Activated CD4-positive, alpha-beta T cell treated with anti-CD3 and anti-CD28 coated beads for 24 hours (primary cell): ENCODE results near the gene MYO5A.
"Not testable (repeated sequence)": the region's sequence is repeated elsewhere in the genome, so short reads cannot be mapped to it uniquely, and the experiment has no call there.

Experiments used
- DNase-seq, 2 donors: peaks; one replicate each; pipeline ENCODE4 v3.0.0-alpha.2; 2020; ENCODE audit warnings: low read depth in 2 of 2

Gene MYO5A

DNA sequence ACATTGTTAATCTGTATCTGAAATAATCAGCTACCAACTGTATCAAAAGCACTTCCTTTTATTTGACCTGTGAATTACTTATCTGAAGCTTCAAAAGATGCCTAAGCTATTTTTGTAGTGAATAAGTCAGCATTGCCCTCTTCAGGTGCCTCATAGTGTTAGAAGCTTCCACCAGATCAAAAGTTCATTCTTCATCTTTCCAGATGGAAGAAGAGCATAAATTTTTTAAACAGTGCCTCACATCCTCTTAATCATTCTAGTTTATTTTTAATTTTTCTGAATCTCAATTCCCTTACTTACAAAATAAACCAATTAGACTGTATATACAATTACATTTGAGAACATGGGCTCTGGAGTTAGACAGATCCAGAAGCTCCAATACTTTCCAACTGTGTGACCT is 65.0 kb downstream of the MYO5A start:
- DNase-seq, result no peak

DNA sequence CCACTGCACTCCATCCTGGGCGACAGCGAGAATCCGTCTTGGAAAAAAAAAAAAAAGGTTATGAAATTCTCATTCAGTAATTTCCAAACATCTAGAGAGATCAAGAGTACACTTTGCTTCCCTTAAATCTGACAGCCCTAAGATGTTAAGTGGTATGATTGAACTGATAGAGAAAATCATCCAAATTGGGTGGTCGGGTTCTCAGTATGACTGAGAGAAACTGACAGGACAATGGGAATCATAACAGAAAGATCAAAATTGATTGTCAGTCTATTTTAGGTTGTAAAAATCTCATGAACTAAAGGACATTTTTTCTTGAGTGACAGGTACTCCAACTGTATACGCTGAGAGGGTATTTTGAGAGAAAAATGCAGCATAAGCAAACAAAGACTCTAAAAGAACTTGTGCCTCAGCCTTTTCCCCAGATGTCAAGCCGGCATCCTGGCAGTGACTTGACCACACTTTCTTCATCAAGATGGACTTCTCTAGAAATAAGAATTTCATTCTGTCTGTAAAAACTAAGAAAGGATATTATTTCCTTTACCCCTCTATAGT is 65.8 kb downstream of the MYO5A start:
- DNase-seq, result no peak

DNA sequence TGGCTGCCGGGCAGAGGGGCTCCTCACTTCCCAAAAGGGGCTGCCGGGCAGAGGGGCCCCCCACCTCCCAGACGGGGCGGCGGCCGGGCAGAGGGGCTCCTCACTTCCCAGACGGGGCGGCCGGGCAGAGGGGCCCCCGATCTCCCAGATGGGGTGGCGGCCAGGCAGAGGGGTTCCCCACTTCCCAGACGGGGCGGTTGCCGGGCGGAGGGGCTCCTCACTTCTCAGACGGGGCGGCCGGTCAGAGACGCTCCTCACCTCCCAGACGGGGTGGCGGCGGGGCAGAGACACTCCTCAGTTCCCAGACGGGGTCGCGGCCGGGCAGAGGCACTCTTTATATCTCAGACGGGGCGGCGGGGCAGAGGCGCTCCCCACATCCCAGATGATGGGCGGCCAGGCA is 69.0 kb downstream of the MYO5A start:
- not testable (repeated sequence) for DNase-seq

DNA sequence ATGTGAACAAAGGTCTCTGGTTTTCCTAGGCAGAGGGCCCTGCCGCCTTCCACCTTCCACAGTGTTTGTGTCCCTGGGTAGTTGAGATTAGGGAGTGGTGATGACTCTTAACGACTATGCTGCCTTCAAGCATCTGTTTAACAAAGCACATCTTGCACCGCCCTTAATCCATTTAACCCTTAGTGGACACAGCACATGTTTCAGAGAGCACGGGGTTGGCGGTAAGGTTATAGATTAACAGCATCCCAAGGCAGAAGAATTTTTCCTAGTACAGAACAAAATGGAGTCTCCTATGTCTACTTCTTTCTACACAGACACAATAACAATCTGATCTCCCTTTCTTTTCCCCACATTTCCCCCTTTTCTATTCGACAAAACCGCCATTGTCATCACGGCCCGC is 69.4 kb downstream of the MYO5A start:
- not testable (repeated sequence) for DNase-seq

DNA sequence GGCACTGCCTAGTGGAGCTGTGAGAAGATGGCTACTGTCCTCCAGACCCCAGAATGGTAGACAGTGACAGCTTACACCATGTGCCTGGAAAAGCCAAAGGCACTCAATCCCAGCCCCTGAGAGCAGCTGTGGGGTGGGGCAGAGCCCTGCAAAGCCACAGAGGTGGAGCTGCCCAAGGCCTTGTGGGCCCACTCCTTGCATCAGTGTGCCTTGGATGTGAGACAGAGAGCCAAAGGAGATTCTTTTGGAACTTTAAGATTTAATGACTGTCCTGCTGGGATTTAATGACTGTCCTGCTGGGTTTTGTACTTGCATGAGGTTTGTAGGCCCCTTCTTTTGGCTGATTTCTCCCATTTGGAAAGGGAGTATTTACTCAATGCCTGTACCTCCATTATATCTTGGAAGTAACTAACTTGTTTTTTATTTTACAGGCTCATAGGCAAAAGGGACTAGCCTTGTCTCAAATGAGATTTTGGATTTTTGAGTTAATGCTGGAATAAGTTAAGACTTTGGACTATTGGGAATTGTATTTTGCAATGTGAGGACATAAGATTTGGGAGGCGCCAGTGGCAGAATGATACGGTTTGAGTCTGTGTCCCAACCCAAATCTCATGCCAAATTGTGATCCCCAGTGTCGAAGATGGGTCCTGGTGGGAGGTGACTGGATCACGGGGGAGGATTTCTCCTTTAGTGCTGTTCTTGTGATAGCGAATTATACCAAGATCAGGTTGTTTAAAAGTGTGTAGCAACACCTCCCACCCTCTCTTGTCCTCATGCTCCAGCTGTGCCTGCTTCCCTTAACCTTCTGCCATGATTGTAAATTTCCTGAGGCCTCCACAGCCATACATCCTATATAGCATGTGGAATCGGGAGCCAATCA is 80.4 kb downstream of the MYO5A start:
- no peak for DNase-seq

DNA sequence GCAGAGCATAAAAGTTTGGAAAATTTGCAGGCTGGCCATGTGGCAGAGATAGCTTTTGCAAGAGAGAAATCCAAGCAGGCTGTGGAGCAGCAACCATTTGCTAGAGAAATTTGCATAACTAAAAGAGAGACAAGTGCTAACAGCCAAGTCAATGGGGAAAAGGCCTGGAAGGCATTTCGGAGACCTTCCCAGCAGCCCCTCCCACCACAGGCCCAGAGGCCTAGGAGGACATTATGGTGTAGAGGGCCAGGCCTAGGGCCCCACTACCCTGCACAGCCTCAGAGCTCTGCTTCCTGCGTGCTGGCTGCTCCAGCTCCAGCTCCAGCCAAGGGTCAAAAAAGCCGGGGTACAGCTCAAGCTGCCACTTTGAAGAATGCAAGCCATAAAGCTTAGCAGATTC is 82.7 kb downstream of the MYO5A start:
- no peak for DNase-seq

DNA sequence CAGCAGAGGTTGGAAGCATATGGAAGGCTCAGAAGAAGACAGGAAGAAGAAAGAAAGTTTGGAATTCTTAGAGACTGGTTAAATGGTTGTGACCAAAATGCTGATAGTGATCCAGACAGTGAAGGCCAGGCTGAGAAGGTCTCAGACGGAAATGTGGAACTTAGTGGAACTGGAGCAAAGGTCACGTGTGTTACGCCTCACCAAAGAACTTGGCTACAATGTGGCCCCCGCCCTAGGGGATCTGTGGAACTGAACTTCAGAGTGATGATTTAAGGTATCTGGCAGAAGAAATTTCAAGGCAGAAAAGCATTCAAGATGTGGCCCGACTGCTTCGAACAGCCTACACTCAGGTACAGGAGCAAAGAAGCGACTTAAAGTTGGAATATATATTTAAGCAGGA is 83.1 kb downstream of the MYO5A start:
- DNase-seq, result no peak

DNA sequence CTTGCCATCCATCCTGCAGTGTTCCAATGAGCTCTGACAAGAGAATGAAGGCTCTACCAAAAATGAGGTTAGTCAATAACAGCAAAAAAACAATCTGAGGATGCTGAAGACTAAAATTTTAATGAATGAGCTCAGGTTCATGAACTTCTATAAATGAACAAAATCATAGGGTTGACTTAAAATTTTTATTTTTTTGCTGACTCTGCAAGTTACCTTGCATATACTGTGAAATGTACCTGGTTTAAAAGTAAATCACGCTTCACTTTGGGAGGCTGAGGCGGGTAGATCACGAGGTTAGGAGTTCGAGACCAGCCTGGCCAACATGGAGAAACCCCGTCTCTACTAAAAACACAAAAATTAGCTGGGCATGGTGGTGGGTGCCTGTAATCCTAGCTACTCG is 85.5 kb downstream of the MYO5A start:
- DNase-seq, result not testable (repeated sequence)

DNA sequence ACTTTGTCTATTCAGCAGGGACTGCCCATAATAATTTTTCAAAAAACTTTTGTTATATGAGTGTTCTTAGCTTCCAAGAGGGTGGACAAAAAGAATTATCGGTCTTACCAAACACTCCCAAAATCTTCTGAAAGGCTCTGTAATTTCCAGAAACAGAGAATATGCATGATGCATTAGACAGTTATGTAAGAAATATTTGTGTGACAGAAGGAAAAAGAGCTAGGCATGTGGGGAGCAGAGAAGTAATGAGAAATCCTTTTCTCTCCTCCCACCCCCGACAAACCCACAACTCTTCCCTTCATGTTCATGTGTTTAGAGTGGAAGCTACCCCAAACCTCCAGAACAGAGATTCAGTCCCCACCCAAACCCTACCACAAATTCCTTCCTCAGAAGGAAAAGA is 86.8 kb downstream of the MYO5A start:
- DNase-seq, result no peak

DNA sequence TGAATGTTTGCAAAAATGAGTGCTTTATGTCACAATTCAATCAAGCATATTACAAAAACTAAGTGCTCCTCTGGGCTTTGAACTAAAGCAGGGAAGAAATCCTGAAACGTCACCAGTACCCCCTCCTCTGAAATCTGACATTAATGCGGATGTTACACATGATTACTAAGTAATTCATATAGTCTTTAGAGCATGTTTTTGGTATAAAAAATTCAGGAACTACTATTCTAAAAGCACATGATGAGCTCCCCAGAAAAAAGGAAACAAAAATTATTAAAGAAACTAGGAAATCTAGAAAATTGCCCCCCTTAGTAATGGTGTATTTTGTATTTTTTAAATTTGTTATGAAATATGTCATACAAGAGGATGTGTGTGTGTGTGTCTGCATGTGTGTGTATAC is 87.7 kb downstream of the MYO5A start:
- no peak for DNase-seq

DNA sequence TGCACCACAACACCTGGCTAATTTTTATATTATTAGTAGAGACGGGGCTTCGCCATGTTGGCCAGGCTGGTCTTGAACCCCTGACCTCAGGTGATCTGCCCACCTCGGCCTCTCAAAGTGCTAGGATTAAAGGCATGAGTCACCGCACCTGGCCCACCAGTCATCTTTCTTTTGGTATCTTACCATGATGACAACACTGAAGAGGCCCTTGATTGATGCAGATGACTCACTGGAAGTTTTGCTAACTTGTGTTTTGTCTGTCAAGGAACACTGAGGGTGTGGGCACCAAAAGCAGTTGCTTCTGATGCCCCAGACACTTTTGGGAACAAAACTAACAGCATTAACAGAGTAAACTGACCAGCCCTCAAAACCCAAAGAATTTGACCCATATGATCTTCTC is 88.3 kb downstream of the MYO5A start:
- DNase-seq, result peak in 1 of 2 donors; percentile 14

DNA sequence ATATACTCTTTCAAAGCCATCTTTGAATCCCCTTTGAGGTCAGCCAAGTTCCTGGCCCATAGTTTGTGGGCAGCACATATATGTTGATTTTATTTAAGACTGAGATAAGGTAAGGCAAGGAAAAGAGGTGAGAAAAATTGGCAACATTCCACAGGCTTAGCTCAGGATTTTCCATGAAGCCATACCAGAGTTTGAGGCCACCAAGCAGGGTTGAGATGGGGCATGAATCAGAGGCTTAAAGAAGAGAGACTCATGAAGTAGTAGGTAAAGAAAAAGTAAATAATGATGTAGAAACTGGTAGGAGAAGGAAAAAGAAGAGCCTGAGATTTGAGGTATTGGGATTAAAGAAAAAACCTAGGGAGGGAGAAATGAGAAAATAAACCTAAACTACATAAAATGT is 89.2 kb downstream of the MYO5A start:
- DNase-seq, result no peak

DNA sequence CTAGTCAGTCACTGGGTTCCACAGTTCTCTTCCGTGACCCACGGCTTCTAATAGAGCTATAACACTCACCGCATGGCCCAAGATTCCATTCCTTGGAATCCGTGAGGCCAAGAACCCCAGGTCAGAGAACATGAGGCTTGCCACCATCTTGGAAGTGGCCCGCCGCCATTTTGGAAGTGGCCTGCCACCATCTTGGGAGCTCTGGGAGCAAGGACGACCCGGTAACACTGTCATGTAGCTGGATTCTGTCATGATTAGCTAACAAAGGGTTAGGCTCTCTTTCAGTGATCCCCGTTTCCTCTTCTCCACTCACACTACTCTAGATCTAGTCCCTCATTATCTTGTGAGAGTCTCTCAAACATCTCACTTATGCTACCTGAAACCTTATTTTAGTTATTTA is 89.6 kb downstream of the MYO5A start:
- not testable (repeated sequence) for DNase-seq

DNA sequence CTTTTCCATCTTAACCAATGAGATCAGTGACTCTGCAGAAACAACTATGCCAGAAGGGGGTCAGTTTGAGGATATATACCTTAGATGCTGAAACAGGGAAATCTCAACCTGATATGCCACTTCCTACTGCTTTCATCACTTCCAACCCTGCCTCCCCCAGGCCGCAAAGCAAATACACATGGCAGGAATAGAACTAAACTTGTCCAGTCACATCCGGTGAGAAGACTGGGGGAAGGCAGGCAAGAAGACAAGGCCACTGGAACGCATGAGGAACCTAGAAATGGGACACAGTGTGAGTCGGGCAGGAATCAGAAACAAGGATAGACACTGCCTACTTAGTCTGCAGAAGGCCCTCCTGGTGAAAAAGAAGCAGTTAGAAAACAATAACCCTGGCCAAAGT is 90.6 kb downstream of the MYO5A start:
- DNase-seq, result no peak

DNA sequence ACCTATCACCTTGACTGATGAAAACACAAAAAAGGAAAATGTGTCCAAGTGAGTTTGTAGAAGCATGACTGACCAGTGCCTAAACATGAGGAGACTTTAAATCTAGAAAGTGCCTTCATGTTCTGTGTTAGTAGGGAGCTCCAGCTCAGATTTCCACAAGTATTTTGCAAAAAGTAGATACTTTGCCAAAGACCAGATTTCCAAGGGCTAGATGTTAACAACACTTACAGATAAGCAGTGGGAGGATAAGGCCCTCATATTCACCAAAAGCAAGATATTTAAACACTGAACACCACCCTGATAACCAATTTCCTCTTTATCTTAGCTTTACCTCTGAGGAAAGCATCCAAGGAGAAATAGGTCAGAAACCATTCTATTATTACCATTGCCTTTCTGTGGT is 91.0 kb downstream of the MYO5A start:
- DNase-seq, result no peak

DNA sequence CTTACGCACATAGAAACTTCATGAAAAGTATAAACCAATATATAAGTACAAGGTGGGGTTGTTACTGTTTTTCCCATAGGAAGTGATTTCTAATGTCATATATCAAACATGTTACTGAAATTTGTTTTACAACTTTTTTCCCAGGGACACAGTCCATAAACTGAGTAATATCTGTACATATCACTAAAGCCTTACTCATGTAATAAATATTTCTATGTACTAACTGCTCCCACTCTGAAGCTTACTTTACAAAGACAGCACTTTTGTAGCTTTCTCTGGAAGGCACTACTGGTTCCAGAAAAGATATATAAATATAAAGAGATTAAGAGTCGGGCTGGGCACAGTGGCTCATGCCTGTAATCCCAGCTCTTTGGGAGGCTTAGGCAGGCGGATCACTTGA is 91.7 kb downstream of the MYO5A start:
- DNase-seq, result no peak

DNA sequence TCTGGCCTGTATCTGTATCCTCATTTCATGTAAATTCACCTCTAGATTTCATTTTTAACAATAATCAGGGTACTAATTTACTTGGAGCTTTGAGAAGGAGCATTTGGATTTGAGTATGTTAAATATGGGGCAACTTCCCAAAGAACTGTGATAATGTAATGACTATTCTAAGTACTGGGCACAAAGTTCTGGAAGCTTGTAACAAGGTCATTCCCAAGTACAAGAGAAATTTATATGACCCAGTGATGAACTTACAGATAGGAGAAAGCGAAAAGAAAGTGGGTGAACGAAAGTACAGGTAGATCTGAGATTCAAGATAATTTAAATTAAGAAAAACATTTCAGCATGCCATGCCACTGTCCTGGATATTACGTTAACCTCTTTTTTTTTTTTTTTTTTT is 93.8 kb downstream of the MYO5A start:
- no peak for DNase-seq

DNA sequence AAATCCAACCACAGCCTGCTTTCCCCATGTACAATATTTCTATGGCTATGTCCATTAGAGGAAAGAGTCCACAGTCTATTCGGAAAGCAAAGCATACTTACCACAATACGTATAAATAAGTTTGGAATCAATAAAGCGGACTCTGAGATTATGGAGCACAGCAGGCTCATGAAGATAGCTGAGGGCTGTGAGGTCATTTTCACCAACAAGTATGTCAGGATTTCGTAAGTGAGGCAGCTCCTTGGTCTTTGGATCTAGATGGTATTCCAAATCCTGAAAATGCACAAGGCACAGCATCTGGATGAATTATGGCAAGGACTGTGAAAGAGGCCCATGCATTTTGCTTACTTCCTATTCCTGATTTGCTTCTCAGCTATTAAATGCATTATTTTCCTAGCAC is 100.4 kb downstream of the MYO5A start:
- no peak for DNase-seq

DNA sequence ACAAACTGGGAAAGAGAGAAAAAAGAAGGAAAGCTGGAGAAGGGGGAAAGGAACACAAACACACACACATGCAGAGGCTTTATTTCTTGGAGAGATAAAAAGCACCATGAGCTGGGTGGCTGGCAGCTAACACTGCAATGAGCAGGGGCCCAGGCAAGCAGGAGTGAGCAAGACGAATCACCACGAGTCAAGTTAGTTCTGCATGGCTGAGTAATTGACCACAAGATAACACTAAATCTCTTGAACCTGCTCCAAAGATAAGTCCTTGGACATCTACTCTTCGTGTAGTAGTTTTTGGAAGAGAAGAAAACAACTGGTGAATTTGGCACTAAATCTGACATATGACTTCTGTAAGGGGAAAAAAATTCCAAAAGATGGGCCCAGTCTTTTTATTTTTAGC is 100.9 kb downstream of the MYO5A start:
- no peak for DNase-seq

DNA sequence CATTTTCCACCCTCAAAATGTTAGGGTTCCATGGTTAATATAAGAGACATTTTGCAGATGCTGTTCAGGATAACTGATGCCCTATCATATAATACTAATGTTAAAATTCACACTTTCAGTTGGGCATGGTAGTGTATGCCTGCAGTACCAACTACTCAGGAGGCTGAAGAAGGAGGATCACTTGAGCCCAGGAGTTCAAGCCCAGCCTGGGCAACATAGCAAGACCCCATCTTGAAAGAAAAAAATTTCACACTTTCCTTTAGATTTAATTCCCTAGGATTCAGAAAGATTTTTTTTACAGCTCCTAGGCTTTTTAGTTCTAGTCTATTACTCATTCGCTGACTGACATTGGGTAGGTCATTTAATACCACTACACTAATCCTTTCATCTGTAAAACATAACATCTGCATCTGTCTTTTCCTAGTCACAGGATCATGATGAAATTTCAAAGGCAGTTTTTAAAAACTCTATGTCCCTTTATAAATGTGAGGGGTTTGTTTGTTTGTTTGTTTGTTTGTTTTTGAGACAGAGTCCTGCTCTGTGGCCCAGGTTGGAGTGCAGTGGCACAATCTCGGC is 103.7 kb downstream of the MYO5A start:
- DNase-seq, result no peak

DNA sequence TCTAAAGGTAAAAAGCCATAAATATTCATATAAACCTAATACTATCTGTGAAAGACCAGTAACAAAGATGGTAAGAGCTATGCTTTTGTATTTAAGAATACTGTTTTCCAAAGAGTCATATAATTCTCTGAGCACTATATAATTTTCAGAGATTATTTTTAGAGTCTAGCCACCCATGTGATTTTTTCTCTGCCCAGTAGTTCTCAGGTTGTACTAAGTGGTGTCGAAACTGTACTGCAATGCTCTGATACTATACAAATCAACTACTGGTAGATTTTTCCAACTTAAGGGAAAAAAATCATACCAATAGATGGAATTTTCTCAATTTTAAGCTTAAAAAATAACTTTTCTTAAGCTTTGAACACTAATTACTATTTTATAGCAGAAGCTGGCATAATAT is 104.8 kb downstream of the MYO5A start:
- no peak for DNase-seq

DNA sequence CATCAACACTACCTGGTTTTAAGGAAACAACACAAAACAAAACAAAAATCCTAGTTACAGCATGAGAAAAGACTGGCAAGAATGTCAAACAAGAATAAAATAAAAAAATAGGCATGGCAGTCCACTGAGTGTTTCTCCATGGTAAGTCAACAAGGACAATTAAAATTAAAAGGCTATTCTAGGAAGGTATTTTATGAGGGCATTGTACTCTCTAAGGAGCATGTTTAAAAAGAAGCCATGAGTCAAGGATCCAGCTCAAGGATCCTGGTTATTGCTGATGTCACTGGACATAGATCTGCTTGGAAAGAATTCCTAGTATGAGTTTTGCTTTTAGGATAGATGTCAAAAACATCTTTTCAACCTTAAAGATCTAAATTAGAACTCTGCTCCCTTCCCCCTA is 106.7 kb downstream of the MYO5A start:
- no peak for DNase-seq

DNA sequence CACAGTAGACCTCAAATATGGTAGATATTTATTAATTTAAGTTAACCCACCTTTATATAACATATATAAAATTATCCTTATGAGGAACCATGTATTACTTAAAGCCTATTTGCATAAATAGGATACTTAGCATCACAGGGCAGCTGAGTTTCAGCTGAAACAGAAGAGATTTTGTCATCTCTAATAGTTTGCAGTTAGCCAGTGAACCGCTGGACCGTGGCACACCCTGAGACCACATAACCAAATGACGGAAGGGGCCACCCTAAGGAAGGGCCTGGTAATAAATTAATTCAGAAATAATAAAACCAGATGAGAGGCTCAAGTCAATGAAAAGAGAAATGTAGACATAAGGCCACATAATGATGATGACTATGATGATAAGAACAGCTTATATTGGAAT is 107.7 kb downstream of the MYO5A start:
- DNase-seq, result no peak
